ENCODE data around the gene ADARB1. TPM values are rescaled to one million over a fixed set of nuclear protein-coding genes. Genes with fewer than 3 reads are reported as not detected.

Gene ADARB1
- total and polyA plus RNA-seq, 4 experiments from 2014 or later = 4.6 to 50.0 (median 30.9) TPM

- no peak overlapping the region for H3K4me3 Mint-ChIP-seq
- no peak overlapping the region for H3K27ac Mint-ChIP-seq
- Histone ChIP-seq H3K27ac (ENCODE audit: low read depth, low read length) (no peak overlapping the region), H3K9me3 (ENCODE audit: control insufficient read depth in 1 of 2, low read length in 2 of 2) (peaks cover 0 to 3% of the 10 kb centered on the region in 2 donors), H3K36me3 (ENCODE audit: insufficient read depth, low read length) (no peaks in the 10 kb centered on the region), H3K4me1 (ENCODE audit: insufficient read depth, low read length) (no peaks in the 10 kb centered on the region), H3K4me3 (ENCODE audit: low read length in 2 of 2) (no peak overlapping the region), H3K27me3 (ENCODE audit: insufficient read depth, low read length) (no peaks in the 10 kb centered on the region)
- peaks cover 4 to 10% of the 10 kb centered on the region in 2 donors for H3K27me3 Mint-ChIP-seq
- H3K4me1 Mint-ChIP-seq = no peaks in the 10 kb centered on the region
- intact Hi-C loops (cut with micrococcal nuclease) = no loop called here
- no peaks in the 10 kb centered on the region for H3K36me3 Mint-ChIP-seq
- CTCF ChIA-PET (ENCODE audit: partially characterized antibody) = no interaction called here
- POLR2A ChIA-PET (ENCODE audit: partially characterized antibody) = no interaction called here
- DNase-seq = peak in 1 of 5 donors; percentile 29
- peaks cover 0 to 18% (median 11%) of the 10 kb centered on the region in 8 donors for H3K9me3 Mint-ChIP-seq
These were observed 39.6 kb upstream of the ADARB1 start for GRCh38 chr21:45034556-45035476.

DNA sequence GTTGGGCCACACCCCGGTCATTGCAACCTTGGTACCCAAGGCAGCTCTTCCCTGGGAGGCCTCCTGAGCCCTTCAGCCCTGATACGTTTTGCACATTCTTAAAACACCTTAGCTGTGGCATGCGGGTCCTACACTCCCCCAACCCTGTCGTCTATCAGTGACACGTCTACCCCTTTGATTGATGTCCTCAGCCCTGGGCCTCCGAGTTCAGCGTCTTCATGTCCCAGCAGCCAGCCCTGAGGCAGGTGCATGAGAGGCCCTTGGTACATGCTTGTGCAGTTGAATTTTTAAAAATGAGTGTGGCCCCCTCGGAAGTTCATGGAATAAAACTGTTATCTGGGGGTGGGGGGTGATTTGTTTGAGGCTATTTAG lies 38.9 kb upstream of the ADARB1 start:
- H3K36me3 Mint-ChIP-seq = no peaks in the 10 kb centered on the region
- Histone ChIP-seq H3K4me1 (ENCODE audit: insufficient read depth, low read length) (no peaks in the 10 kb centered on the region), H3K4me3 (ENCODE audit: low read length in 2 of 2) (no peak overlapping the region), H3K27ac (ENCODE audit: low read depth, low read length) (no peak overlapping the region), H3K9me3 (ENCODE audit: control insufficient read depth in 1 of 2, low read length in 2 of 2) (peaks cover 0 to 3% of the 10 kb centered on the region in 2 donors), H3K27me3 (ENCODE audit: insufficient read depth, low read length) (no peaks in the 10 kb centered on the region), H3K36me3 (ENCODE audit: insufficient read depth, low read length) (no peaks in the 10 kb centered on the region)
- CTCF ChIA-PET (ENCODE audit: partially characterized antibody) = no interaction called here
- intact Hi-C loops (cut with micrococcal nuclease) = no loop called here
- peaks cover 4 to 7% of the 10 kb centered on the region in 2 donors for H3K27me3 Mint-ChIP-seq
- no peak for DNase-seq
- no peaks in the 10 kb centered on the region for H3K4me1 Mint-ChIP-seq
- peaks cover 0 to 18% (median 11%) of the 10 kb centered on the region in 8 donors for H3K9me3 Mint-ChIP-seq
- POLR2A ChIA-PET (ENCODE audit: partially characterized antibody) = no interaction called here
- H3K27ac Mint-ChIP-seq = peak overlapping the region in 1 of 7 donors; percentile 48
- H3K4me3 Mint-ChIP-seq = no peak overlapping the region

DNA sequence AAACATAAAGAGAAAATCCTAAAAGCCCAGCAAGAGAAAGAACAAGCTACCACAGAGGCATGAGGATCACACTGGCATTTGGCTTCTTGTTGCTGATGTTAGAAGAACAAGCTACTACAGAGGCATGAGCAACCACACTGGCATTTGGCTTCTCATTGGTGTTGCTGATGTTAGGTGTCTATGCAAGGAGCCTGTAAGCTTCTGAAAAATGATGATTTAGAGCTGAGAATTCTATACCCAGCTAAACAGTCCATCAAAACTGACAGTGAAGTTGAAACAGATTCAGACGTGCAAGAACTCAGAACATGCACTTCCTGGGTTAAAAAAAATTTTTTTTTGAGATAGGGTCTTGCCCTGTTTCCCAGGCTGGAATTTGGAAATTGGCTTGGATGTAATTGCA lies 37.8 kb upstream of the ADARB1 start:
- no peaks in the 10 kb centered on the region for H3K4me1 Mint-ChIP-seq
- peaks cover 0 to 18% (median 11%) of the 10 kb centered on the region in 8 donors for H3K9me3 Mint-ChIP-seq
- H3K27ac ChIP-seq (ENCODE audit: low read depth, low read length) = no peak overlapping the region
- no peaks in the 10 kb centered on the region for H3K27me3 ChIP-seq (ENCODE audit: insufficient read depth, low read length)
- ChIA-PET CTCF (ENCODE audit: partially characterized antibody) (interaction anchor here (1.2 kb wide), 1 partner anchor 87 kb away, joined by 3 read pairs; no protein-coding TSS in a partner anchor), POLR2A (ENCODE audit: partially characterized antibody) (no interaction called here)
- no peaks in the 10 kb centered on the region for H3K36me3 Mint-ChIP-seq
- H3K27ac Mint-ChIP-seq = no peak overlapping the region
- H3K27me3 Mint-ChIP-seq = peaks cover 4 to 5% of the 10 kb centered on the region in 2 donors
- DNase-seq = no peak
- no peak overlapping the region for H3K4me3 Mint-ChIP-seq
- intact Hi-C loops (cut with micrococcal nuclease) = no loop called here
- no peaks in the 10 kb centered on the region for H3K4me1 ChIP-seq (ENCODE audit: insufficient read depth, low read length)
- H3K4me3 ChIP-seq (ENCODE audit: low read length in 2 of 2) = no peak overlapping the region
- no peaks in the 10 kb centered on the region for H3K36me3 ChIP-seq (ENCODE audit: insufficient read depth, low read length)
- H3K9me3 ChIP-seq (ENCODE audit: control insufficient read depth in 1 of 2, low read length in 2 of 2) = peaks cover 0 to 3% of the 10 kb centered on the region in 2 donors

GRCh38 chr21:45037986-45038385 lies 36.4 kb upstream of the ADARB1 start:
- no peaks in the 10 kb centered on the region for H3K27me3 ChIP-seq (ENCODE audit: insufficient read depth, low read length)
- Mint-ChIP-seq H3K27ac (no peak overlapping the region), H3K9me3 (peaks cover 0 to 18% (median 11%) of the 10 kb centered on the region in 8 donors), H3K4me1 (peaks cover 0 to 4% (median 0%) of the 10 kb centered on the region in 4 donors), H3K27me3 (peaks cover 8 to 9% of the 10 kb centered on the region in 2 donors), H3K4me3 (no peak overlapping the region), H3K36me3 (peaks cover 0 to 3% of the 10 kb centered on the region in 2 donors)
- H3K4me1 ChIP-seq (ENCODE audit: insufficient read depth, low read length) = no peaks in the 10 kb centered on the region
- ChIA-PET CTCF (ENCODE audit: partially characterized antibody) (interaction anchor here (1.6 kb wide), 1 partner anchor 90 kb away, joined by 5 read pairs; no protein-coding TSS in a partner anchor), POLR2A (ENCODE audit: partially characterized antibody) (no interaction called here)
- no peak overlapping the region for H3K4me3 ChIP-seq (ENCODE audit: low read length in 2 of 2)
- DNase-seq = no peak
- H3K27ac ChIP-seq (ENCODE audit: low read depth, low read length) = no peak overlapping the region
- H3K36me3 ChIP-seq (ENCODE audit: insufficient read depth, low read length) = no peaks in the 10 kb centered on the region
- intact Hi-C loops (cut with micrococcal nuclease) = no loop called here
- peaks cover 0 to 3% of the 10 kb centered on the region in 2 donors for H3K9me3 ChIP-seq (ENCODE audit: control insufficient read depth in 1 of 2, low read length in 2 of 2)

- H3K9me3 Mint-ChIP-seq = peaks cover 0 to 18% (median 11%) of the 10 kb centered on the region in 8 donors
- Histone ChIP-seq H3K27ac (ENCODE audit: low read depth, low read length) (no peak overlapping the region), H3K9me3 (ENCODE audit: control insufficient read depth in 1 of 2, low read length in 2 of 2) (peaks cover 0 to 3% of the 10 kb centered on the region in 2 donors), H3K4me3 (ENCODE audit: low read length in 2 of 2) (no peak overlapping the region), H3K4me1 (ENCODE audit: insufficient read depth, low read length) (no peaks in the 10 kb centered on the region), H3K27me3 (ENCODE audit: insufficient read depth, low read length) (no peaks in the 10 kb centered on the region), H3K36me3 (ENCODE audit: insufficient read depth, low read length) (no peaks in the 10 kb centered on the region)
- intact Hi-C loops (cut with micrococcal nuclease) = no loop called here
- H3K4me1 Mint-ChIP-seq = peaks cover 0 to 4% (median 0%) of the 10 kb centered on the region in 4 donors
- H3K36me3 Mint-ChIP-seq = peaks cover 0 to 3% of the 10 kb centered on the region in 2 donors
- ChIA-PET CTCF (ENCODE audit: partially characterized antibody) (no interaction called here), POLR2A (ENCODE audit: partially characterized antibody) (no interaction called here)
- no peak overlapping the region for H3K27ac Mint-ChIP-seq
- H3K4me3 Mint-ChIP-seq = no peak overlapping the region
- peaks cover 8 to 11% of the 10 kb centered on the region in 2 donors for H3K27me3 Mint-ChIP-seq
- DNase-seq = no peak
These were observed 34.8 kb upstream of the ADARB1 start for GRCh38 chr21:45039317-45040156.

DNA sequence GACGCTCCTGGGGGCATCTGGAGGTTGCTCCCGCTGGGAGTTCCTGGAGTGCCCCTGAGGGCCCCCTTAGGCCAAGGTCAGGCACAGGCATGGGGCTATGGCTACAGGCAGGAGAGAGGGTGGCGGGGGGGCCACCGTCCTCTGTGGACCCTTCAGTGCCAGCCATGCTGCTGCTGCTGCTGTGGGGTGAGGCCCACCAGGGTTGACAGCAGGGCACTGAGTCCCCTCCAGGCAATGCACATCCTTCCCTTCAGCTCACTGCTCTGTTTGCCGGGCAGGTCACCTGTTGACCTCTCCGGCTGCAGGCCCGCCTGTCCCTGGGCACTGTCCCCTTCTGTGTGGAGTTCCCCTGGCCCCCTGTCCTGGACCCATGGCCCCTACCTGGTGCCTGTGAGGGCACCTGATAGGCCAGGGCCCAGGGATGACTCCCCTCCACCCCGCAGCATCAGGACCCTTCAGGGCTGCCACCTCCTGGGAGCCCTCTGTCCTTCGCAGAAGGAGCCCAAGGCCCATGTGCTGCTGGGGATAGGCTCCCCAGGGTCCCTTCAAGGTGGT lies 34.1 kb upstream of the ADARB1 start:
- Histone ChIP-seq H3K27me3 (ENCODE audit: insufficient read depth, low read length) (no peaks in the 10 kb centered on the region), H3K9me3 (ENCODE audit: control insufficient read depth in 1 of 2, low read length in 2 of 2) (peaks cover 0 to 3% of the 10 kb centered on the region in 2 donors), H3K27ac (ENCODE audit: low read depth, low read length) (no peak overlapping the region), H3K4me1 (ENCODE audit: insufficient read depth, low read length) (no peaks in the 10 kb centered on the region), H3K4me3 (ENCODE audit: low read length in 2 of 2) (no peak overlapping the region), H3K36me3 (ENCODE audit: insufficient read depth, low read length) (no peaks in the 10 kb centered on the region)
- ChIA-PET CTCF (ENCODE audit: partially characterized antibody) (no interaction called here), POLR2A (ENCODE audit: partially characterized antibody) (no interaction called here)
- no peak overlapping the region for H3K4me3 Mint-ChIP-seq
- peaks cover 0 to 3% of the 10 kb centered on the region in 2 donors for H3K36me3 Mint-ChIP-seq
- intact Hi-C loops (cut with micrococcal nuclease) = no loop called here
- peaks cover 1 to 19% (median 11%) of the 10 kb centered on the region in 8 donors for H3K9me3 Mint-ChIP-seq
- DNase-seq = no peak
- H3K27ac Mint-ChIP-seq = no peak overlapping the region
- H3K4me1 Mint-ChIP-seq = peaks cover 0 to 4% (median 0%) of the 10 kb centered on the region in 4 donors
- H3K27me3 Mint-ChIP-seq = peaks cover 12% of the 10 kb centered on the region in 2 donors

DNA sequence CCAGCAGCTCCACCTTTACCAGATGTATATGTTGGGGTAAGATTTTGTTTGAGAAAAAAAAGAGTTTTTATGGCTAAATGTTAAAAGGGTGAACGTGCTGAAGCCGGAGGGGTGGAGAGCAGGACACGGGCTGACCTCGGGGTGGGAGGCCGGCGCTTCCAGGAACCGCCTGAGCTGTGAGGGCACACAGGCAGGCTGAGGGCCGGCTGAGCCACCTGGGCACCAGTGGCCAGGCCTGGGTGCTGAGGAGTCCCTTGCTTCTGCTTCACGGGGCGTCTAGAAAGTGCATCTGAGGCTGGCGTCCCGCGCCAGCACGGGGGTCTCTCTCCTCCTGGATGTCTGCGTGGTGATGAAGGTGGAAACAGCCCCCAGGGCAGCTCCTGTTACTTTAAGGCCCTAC lies 33.6 kb upstream of the ADARB1 start:
- no peak for DNase-seq
- H3K4me3 ChIP-seq (ENCODE audit: low read length in 2 of 2) = no peak overlapping the region
- H3K4me1 ChIP-seq (ENCODE audit: insufficient read depth, low read length) = no peaks in the 10 kb centered on the region
- intact Hi-C loops (cut with micrococcal nuclease) = no loop called here
- H3K27me3 ChIP-seq (ENCODE audit: insufficient read depth, low read length) = no peaks in the 10 kb centered on the region
- H3K36me3 ChIP-seq (ENCODE audit: insufficient read depth, low read length) = no peaks in the 10 kb centered on the region
- Mint-ChIP-seq H3K27me3 (peaks cover 12 to 17% of the 10 kb centered on the region in 2 donors), H3K4me3 (no peak overlapping the region), H3K4me1 (peaks cover 0 to 4% (median 0%) of the 10 kb centered on the region in 4 donors), H3K36me3 (peaks cover 0 to 3% of the 10 kb centered on the region in 2 donors), H3K9me3 (peaks cover 2 to 23% (median 11%) of the 10 kb centered on the region in 8 donors), H3K27ac (no peak overlapping the region)
- peaks cover 0 to 3% of the 10 kb centered on the region in 2 donors for H3K9me3 ChIP-seq (ENCODE audit: control insufficient read depth in 1 of 2, low read length in 2 of 2)
- no peak overlapping the region for H3K27ac ChIP-seq (ENCODE audit: low read depth, low read length)
- ChIA-PET POLR2A (ENCODE audit: partially characterized antibody) (no interaction called here), CTCF (ENCODE audit: partially characterized antibody) (no interaction called here)
